Gastroesophageal sphincter (tissue), 4 donors: ENCODE data around the gene PCDHA4. TPM values are rescaled to one million over a fixed set of nuclear protein-coding genes. Genes with fewer than 3 reads are reported as not detected.
A peak's percentile ranks its signal among the peaks of the same experiment; 100 is the strongest.
"Not testable (repeated sequence)": the region's sequence is repeated elsewhere in the genome, so short reads cannot be mapped to it uniquely, and the experiment has no call there.

Experiments used
- ATAC-seq: fragments of 150-250 bp; one replicate; pipeline ENCODE4 v1.9.1; 2016; ENCODE audit warnings: mild to moderate bottlenecking, moderate library complexity
- H3K27ac ChIP-seq, 4 donors: fragments of 200-600 bp; sonication (generic) in 3 of 4; 1 replicate in 3 of 4; 2 replicates in 1 of 4; pipeline ENCODE4 v1.5.1; 2016 to 2019
- H3K27me3 ChIP-seq: fragments of 200-600 bp; sonication (generic); one replicate; pipeline ENCODE4 v1.5.1; 2019
- H3K36me3 ChIP-seq, 2 donors: fragments of 200-600 bp; sonication (generic); one replicate each; pipeline ENCODE4 v1.5.1; 2019; ENCODE audit warnings: control low read depth in 1 of 2
- H3K4me1 ChIP-seq, 3 donors: fragments of 200-600 bp; sonication (generic); 1 replicate in 2 of 3; 2 replicates in 1 of 3; pipeline ENCODE4 v1.5.1; 2016 to 2019; ENCODE audit warnings: control low read depth in 2 of 3
- H3K4me3 ChIP-seq, 2 donors: fragments of 200-600 bp; sonication (generic); one replicate each; pipeline ENCODE4 v1.5.1; 2019; ENCODE audit warnings: mild to moderate bottlenecking in 1 of 2, moderate library complexity in 1 of 2
- H3K9me3 ChIP-seq, 3 donors: fragments of 200-600 bp; sonication (generic); one replicate each; pipeline ENCODE4 v1.5.1; 2017 to 2019; ENCODE audit warnings: control low read depth in 2 of 3
- CTCF ChIP-seq, 4 experiments: fragments of 200-600 bp in 2 of 4; fragments of 450-650 bp in 2 of 4; sonication (generic) in 1 of 4; IDR thresholded peaks; one replicate each; pipeline ENCODE4 v1.5.1; 2017 to 2019; ENCODE audit warnings: antibody characterized with exemption in 4 of 4, mild to moderate bottlenecking in 2 of 4, moderate library complexity in 2 of 4
- EP300 ChIP-seq: sonication (generic); formaldehyde crosslinking; IDR thresholded peaks from one replicate; pipeline ENCODE4 v1.6.1; 2017; ENCODE audit warnings: antibody characterized with exemption, mild to moderate bottlenecking
- POLR2A ChIP-seq, 2 donors: fragments of 450-650 bp; IDR thresholded peaks; one replicate each; pipeline ENCODE4 v1.6.1; 2017; ENCODE audit warnings: antibody characterized with exemption in 2 of 2, mild to moderate bottlenecking in 2 of 2, moderate library complexity in 1 of 2
- POLR2AphosphoS5 ChIP-seq: sonication (generic); formaldehyde crosslinking; IDR thresholded peaks from one replicate; pipeline ENCODE4 v1.6.1; 2017; ENCODE audit warnings: antibody characterized with exemption
- WGBS, 2 donors: methylation state at CpG; one replicate each; pipeline ENCODE4 v1.1.5; 2018; ENCODE audit warnings: low coverage in 1 of 2; 5-methylcytosine and 5-hydroxymethylcytosine counted together
- total RNA-seq, 4 donors: library from RNA; depleted of rRNA; stranded (reverse); fragments of >200 nt; gene quantifications; one replicate each; pipeline ENCODE4 v1.1.0, GENCODE V29; 2016

Gene PCDHA4
- total RNA-seq, 4 donors from 2014 or later = 0.13 to 0.96 (median 0.31) TPM; not detected in 1

GRCh38 chr5:140785905-140786686 is 20.8 kb upstream of the PCDHA4 start, which contains the start of gene PCDHA1:
PCDHA1 (plus strand) TSS chr5:140786140.
- 10 to 11% methylated on average over 4 to 18 of the region's 29 CpGs for WGBS, 2 donors
- peaks cover 0 to 87% (median 0%) of the 10 kb centered on the region in 3 donors for H3K9me3 ChIP-seq

GRCh38 chr5:140787422-140787821 is 19.4 kb upstream of the PCDHA4 start:
- Histone ChIP-seq H3K9me3 (peaks cover 0 to 87% (median 0%) of the 10 kb centered on the region in 3 donors), H3K27me3 (peaks cover 66% of the 10 kb centered on the region)
- not testable (repeated sequence) for H3K27ac ChIP-seq, ATAC-seq, H3K4me3 ChIP-seq, H3K4me1 ChIP-seq, H3K36me3 ChIP-seq
- 31 to 48% methylated on average over 3 to 23 of the region's 44 CpGs for WGBS, 2 donors

More at GRCh38 chr5:140785905-140786686, 20.8 kb upstream of the PCDHA4 start, which contains the start of gene PCDHA1:
- peaks cover 63% of the 10 kb centered on the region for H3K27me3 ChIP-seq
- no peaks in the 10 kb centered on the region for H3K4me1 ChIP-seq
- H3K27ac ChIP-seq = no peak within 1 kb of the TSS
- no peak for ATAC-seq
- no peak for TF ChIP-seq CTCF (IDR thresholded peaks at IDR 0.05)
- TF ChIP-seq EP300 = no peak
- TF ChIP-seq POLR2A (IDR thresholded peaks at IDR 0.05) = no peak
- no peak for TF ChIP-seq POLR2AphosphoS5
- H3K36me3 ChIP-seq = peaks cover 0 to 4% of the 10 kb centered on the region in 2 donors
- no peak within 1 kb of the TSS for H3K4me3 ChIP-seq

GRCh38 chr5:140787849-140788504 is 18.9 kb upstream of the PCDHA4 start:
- WGBS, 2 donors = 47 to 67% methylated on average over 3 of the region's 70 CpGs
- not testable (repeated sequence) for ATAC-seq, H3K4me1 ChIP-seq, H3K27ac ChIP-seq, H3K4me3 ChIP-seq, H3K36me3 ChIP-seq
- Histone ChIP-seq H3K27me3 (peaks cover 64% of the 10 kb centered on the region), H3K9me3 (peaks cover 0 to 85% (median 0%) of the 10 kb centered on the region in 3 donors)

GRCh38 chr5:140791089-140791488 is 15.8 kb upstream of the PCDHA4 start:
- Histone ChIP-seq H3K4me3 (no peak overlapping the region), H3K27me3 (peaks cover 72% of the 10 kb centered on the region), H3K9me3 (peaks cover 0 to 89% (median 0%) of the 10 kb centered on the region in 3 donors), H3K4me1 (no peaks in the 10 kb centered on the region), H3K36me3 (peaks cover 0 to 4% of the 10 kb centered on the region in 2 donors), H3K27ac (no peak overlapping the region)
- no peak for ATAC-seq
- 38 to 46% methylated on average over 2 of the region's 2 CpGs for WGBS, 2 donors
- TF ChIP-seq CTCF (IDR thresholded peaks at IDR 0.05) (no peak), EP300 (no peak), POLR2A (IDR thresholded peaks at IDR 0.05) (no peak), POLR2AphosphoS5 (no peak)

- TF ChIP-seq POLR2A (IDR thresholded peaks at IDR 0.05) (no peak), CTCF (IDR thresholded peaks at IDR 0.05) (peak in 1 of 4 experiments; percentile 36)
- H3K9me3 ChIP-seq = peaks cover 0 to 69% (median 0%) of the 10 kb centered on the region in 3 donors
- peak within 1 kb of the TSS in 1 of 2 donors; percentile 28 for H3K4me3 ChIP-seq
- WGBS, 2 donors = 11 to 31% methylated on average over 4 to 14 of the region's 27 CpGs
- no peak for ATAC-seq
- peaks cover 51% of the 10 kb centered on the region for H3K27me3 ChIP-seq
- H3K27ac ChIP-seq = no peak within 1 kb of the TSS
- no peaks in the 10 kb centered on the region for H3K36me3 ChIP-seq
- no peaks in the 10 kb centered on the region for H3K4me1 ChIP-seq
Measured at GRCh38 chr5:140794595-140795258, 12.1 kb upstream of the PCDHA4 start, which contains the start of gene PCDHA2. PCDHA2 (plus strand) TSS chr5:140794852.
